ENCODE results near the gene SECISBP2. TPM values are rescaled to one million over a fixed set of nuclear protein-coding genes. Genes with fewer than 3 reads are reported as not detected.

SECISBP2 gene
- total and polyA plus RNA-seq, 2 experiments from 2014 or later = 77.7 to 86.8 TPM

DNA sequence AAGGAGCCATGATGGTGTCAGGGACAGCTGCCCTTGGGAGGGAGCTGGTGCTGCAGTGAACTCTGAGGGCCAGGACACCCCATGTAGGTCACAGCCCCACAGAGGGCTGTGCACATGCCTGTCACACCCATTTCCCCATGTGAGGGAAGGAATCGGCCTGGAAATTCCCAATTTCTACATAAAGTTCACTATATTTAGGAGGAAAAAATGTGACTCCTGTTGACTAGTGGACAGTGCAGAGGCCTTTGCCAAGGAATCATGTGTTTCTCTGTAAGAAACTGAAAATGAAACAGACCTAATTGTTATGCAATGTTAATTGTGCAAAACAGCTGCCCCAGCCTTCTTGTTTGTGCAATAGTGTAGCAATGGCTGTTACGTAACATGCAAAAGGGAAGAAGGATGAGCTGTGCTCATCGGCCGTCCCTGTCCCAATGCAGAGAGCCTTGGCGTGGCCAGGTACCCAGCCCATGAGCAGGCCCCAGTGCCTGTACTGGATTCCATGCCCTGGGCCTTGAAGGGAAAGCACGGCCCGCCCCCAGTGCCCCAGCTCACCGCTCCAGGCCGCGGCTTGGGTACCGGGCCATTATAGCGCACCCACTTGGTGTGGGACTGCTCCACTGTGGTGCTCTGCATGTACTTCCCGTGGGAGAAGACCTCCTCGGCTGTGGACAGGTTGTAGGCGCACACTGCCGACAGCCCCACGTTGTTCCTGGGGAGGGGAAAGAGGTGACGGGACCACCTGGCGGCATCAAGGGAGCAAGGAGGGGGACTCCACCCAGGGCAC, 70.0 kb downstream of the SECISBP2 start:
- no peak overlapping the region for H3K4me3 ChIP-seq
- no peaks in the 10 kb centered on the region for H3K4me1 ChIP-seq (ENCODE audit: insufficient read depth)
- DNase-seq (ENCODE audit: low spot score) (no peak), ATAC-seq (no peak)
- no peak overlapping the region for H3K4me2 ChIP-seq
- H3K9me2 ChIP-seq (ENCODE audit: insufficient read depth) = no peaks in the 10 kb centered on the region
- H3K27me3 ChIP-seq (ENCODE audit: insufficient read depth) = no peaks in the 10 kb centered on the region
- H3K27ac Mint-ChIP-seq = no peak overlapping the region
- H3K27me3 Mint-ChIP-seq (ENCODE audit: insufficient read depth, low read depth, poor library complexity) = peaks cover under 1% of the 10 kb centered on the region
- H3K79me2 ChIP-seq (replicated peaks; ENCODE audit: insufficient read depth) = no peaks in the 10 kb centered on the region
- H3K9me3 Mint-ChIP-seq = no peaks in the 10 kb centered on the region
- no peak overlapping the region for H3K4me3 Mint-ChIP-seq
- H3K4me1 Mint-ChIP-seq = no peaks in the 10 kb centered on the region
- H2AFZ ChIP-seq = no peak overlapping the region
- no peaks in the 10 kb centered on the region for H3F3A ChIP-seq (replicated peaks; ENCODE audit: low read depth)
- TF ChIP-seq POLR2AphosphoS5 (IDR thresholded peaks at IDR 0.05; ENCODE audit: low read depth) (no peak), JUNB (IDR thresholded peaks at IDR 0.05; ENCODE audit: unreplicated experiment) (no peak), REST (IDR thresholded peaks at IDR 0.05; ENCODE audit: unreplicated experiment) (no peak), EZH2 (IDR thresholded peaks at IDR 0.05; ENCODE audit: low read depth, unreplicated experiment) (no peak), ZNF331 (CRISPR knock-in tag; IDR thresholded peaks at IDR 0.05; ENCODE audit: low read depth) (no peak), ZNF114 (CRISPR knock-in tag; IDR thresholded peaks at IDR 0.05) (no peak), NANOG (IDR thresholded peaks at IDR 0.05; ENCODE audit: borderline replicate concordance) (no peak), EZH2phosphoT487 (IDR thresholded peaks at IDR 0.05; ENCODE audit: unreplicated experiment) (no peak), CREB1 (CRISPR knock-in tag; IDR thresholded peaks at IDR 0.05; ENCODE audit: low read depth) (no peak), STAT1 (IDR thresholded peaks at IDR 0.05; ENCODE audit: unreplicated experiment) (no peak)
- TF ChIP-seq, protein P1, sequence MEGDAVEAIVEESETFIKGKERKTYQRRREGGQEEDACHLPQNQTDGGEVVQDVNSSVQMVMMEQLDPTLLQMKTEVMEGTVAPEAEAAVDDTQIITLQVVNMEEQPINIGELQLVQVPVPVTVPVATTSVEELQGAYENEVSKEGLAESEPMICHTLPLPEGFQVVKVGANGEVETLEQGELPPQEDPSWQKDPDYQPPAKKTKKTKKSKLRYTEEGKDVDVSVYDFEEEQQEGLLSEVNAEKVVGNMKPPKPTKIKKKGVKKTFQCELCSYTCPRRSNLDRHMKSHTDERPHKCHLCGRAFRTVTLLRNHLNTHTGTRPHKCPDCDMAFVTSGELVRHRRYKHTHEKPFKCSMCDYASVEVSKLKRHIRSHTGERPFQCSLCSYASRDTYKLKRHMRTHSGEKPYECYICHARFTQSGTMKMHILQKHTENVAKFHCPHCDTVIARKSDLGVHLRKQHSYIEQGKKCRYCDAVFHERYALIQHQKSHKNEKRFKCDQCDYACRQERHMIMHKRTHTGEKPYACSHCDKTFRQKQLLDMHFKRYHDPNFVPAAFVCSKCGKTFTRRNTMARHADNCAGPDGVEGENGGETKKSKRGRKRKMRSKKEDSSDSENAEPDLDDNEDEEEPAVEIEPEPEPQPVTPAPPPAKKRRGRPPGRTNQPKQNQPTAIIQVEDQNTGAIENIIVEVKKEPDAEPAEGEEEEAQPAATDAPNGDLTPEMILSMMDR (conservative IDR thresholded peaks at IDR 0.05; ENCODE audit: low read depth in 2 of 2) = no peak
- TF ChIP-seq, protein P2, sequence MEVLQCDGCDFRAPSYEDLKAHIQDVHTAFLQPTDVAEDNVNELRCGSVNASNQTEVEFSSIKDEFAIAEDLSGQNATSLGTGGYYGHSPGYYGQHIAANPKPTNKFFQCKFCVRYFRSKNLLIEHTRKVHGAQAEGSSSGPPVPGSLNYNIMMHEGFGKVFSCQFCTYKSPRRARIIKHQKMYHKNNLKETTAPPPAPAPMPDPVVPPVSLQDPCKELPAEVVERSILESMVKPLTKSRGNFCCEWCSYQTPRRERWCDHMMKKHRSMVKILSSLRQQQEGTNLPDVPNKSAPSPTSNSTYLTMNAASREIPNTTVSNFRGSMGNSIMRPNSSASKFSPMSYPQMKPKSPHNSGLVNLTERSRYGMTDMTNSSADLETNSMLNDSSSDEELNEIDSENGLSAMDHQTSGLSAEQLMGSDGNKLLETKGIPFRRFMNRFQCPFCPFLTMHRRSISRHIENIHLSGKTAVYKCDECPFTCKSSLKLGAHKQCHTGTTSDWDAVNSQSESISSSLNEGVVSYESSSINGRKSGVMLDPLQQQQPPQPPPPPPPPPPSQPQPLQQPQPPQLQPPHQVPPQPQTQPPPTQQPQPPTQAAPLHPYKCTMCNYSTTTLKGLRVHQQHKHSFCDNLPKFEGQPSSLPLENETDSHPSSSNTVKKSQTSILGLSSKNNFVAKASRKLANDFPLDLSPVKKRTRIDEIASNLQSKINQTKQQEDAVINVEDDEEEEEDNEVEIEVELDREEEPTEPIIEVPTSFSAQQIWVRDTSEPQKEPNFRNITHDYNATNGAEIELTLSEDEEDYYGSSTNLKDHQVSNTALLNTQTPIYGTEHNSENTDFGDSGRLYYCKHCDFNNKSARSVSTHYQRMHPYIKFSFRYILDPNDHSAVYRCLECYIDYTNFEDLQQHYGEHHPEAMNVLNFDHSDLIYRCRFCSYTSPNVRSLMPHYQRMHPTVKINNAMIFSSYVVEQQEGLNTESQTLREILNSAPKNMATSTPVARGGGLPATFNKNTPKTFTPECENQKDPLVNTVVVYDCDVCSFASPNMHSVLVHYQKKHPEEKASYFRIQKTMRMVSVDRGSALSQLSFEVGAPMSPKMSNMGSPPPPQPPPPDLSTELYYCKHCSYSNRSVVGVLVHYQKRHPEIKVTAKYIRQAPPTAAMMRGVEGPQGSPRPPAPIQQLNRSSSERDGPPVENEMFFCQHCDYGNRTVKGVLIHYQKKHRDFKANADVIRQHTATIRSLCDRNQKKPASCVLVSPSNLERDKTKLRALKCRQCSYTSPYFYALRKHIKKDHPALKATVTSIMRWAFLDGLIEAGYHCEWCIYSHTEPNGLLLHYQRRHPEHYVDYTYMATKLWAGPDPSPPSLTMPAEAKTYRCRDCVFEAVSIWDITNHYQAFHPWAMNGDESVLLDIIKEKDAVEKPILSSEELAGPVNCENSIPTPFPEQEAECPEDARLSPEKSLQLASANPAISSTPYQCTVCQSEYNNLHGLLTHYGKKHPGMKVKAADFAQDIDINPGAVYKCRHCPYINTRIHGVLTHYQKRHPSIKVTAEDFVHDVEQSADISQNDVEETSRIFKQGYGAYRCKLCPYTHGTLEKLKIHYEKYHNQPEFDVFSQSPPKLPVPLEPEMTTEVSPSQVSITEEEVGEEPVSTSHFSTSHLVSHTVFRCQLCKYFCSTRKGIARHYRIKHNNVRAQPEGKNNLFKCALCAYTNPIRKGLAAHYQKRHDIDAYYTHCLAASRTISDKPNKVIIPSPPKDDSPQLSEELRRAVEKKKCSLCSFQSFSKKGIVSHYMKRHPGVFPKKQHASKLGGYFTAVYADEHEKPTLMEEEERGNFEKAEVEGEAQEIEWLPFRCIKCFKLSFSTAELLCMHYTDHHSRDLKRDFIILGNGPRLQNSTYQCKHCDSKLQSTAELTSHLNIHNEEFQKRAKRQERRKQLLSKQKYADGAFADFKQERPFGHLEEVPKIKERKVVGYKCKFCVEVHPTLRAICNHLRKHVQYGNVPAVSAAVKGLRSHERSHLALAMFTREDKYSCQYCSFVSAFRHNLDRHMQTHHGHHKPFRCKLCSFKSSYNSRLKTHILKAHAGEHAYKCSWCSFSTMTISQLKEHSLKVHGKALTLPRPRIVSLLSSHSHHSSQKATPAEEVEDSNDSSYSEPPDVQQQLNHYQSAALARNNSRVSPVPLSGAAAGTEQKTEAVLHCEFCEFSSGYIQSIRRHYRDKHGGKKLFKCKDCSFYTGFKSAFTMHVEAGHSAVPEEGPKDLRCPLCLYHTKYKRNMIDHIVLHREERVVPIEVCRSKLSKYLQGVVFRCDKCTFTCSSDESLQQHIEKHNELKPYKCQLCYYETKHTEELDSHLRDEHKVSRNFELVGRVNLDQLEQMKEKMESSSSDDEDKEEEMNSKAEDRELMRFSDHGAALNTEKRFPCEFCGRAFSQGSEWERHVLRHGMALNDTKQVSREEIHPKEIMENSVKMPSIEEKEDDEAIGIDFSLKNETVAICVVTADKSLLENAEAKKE (CRISPR knock-in tag; IDR thresholded peaks at IDR 0.05) = no peak
- TF ChIP-seq, protein P3, sequence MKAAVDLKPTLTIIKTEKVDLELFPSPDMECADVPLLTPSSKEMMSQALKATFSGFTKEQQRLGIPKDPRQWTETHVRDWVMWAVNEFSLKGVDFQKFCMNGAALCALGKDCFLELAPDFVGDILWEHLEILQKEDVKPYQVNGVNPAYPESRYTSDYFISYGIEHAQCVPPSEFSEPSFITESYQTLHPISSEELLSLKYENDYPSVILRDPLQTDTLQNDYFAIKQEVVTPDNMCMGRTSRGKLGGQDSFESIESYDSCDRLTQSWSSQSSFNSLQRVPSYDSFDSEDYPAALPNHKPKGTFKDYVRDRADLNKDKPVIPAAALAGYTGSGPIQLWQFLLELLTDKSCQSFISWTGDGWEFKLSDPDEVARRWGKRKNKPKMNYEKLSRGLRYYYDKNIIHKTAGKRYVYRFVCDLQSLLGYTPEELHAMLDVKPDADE (IDR thresholded peaks at IDR 0.05) = no peak
- H3K27ac ChIP-seq (ENCODE audit: low read depth) = no peak overlapping the region
- H3K36me3 ChIP-seq (ENCODE audit: insufficient read depth) = peaks cover 17% of the 10 kb centered on the region
- H4K20me1 ChIP-seq (replicated peaks; ENCODE audit: insufficient read depth) = no peaks in the 10 kb centered on the region
- peaks cover 71% of the 10 kb centered on the region for H3K36me3 Mint-ChIP-seq (ENCODE audit: low read depth)

Data from GM23338 (cell line).